GM23338 (cell line): ENCODE measurements around the gene FXN. TPM values are rescaled to one million over a fixed set of nuclear protein-coding genes. Genes with fewer than 3 reads are reported as not detected.

Experiments used
- ATAC-seq: fragments of 200-7000 bp; cut with Tn5 transposase; 3 replicates; pipeline ENCODE4 v1.9.1; 2020
- DNase-seq: peaks from one replicate; pipeline ENCODE4 v3.0.0-alpha.2; 2015; ENCODE audit warnings: low spot score
- H2AFZ ChIP-seq: fragments of 200-600 bp; sonication (generic); 2 replicates; pipeline ENCODE4 v1.8.0; 2016; ENCODE audit warnings: antibody characterized with exemption, mild to moderate bottlenecking, moderate library complexity
- H3F3A ChIP-seq: fragments of 200-600 bp; sonication (generic); replicated peaks from 2 replicates; pipeline ENCODE4 v1.8.0; 2017; ENCODE audit warnings: antibody characterized with exemption, mixed run types, low read depth
- H3K27ac ChIP-seq: fragments of 200-600 bp; sonication (generic); 2 replicates; pipeline ENCODE4 v1.6.1; 2016; ENCODE audit warnings: low read depth
- H3K27me3 ChIP-seq: fragments of 200-600 bp; sonication (generic); 2 replicates; pipeline ENCODE4 v1.8.0; 2016; ENCODE audit warnings: mild to moderate bottlenecking, mixed run types, moderate library complexity; ENCODE audit not compliant: insufficient read depth
- H3K36me3 ChIP-seq: fragments of 200-600 bp; sonication (generic); 2 replicates; pipeline ENCODE4 v1.8.0; 2016; ENCODE audit warnings: mild to moderate bottlenecking; ENCODE audit not compliant: insufficient read depth
- H3K4me1 ChIP-seq: fragments of 200-600 bp; sonication (generic); 2 replicates; pipeline ENCODE4 v1.8.0; 2016; ENCODE audit warnings: mild to moderate bottlenecking, moderate library complexity; ENCODE audit not compliant: insufficient read depth
- H3K4me2 ChIP-seq: fragments of 200-600 bp; sonication (generic); 2 replicates; pipeline ENCODE4 v1.7.1; 2017; ENCODE audit warnings: mixed run types
- H3K4me3 ChIP-seq: fragments of 200-600 bp; sonication (generic); 2 replicates; pipeline ENCODE4 v1.6.1; 2016; ENCODE audit warnings: mixed run types
- H3K79me2 ChIP-seq: fragments of 200-600 bp; sonication (generic); replicated peaks from 2 replicates; pipeline ENCODE4 v1.8.0; 2017; ENCODE audit warnings: mild to moderate bottlenecking; ENCODE audit not compliant: insufficient read depth
- H3K9me2 ChIP-seq: fragments of 200-600 bp; sonication (generic); 2 replicates; pipeline ENCODE4 v1.8.0; 2017; ENCODE audit not compliant: insufficient read depth
- H4K20me1 ChIP-seq: fragments of 200-600 bp; sonication (generic); replicated peaks from 2 replicates; pipeline ENCODE4 v1.8.0; 2017; ENCODE audit warnings: mild to moderate bottlenecking; ENCODE audit not compliant: insufficient read depth
- H3K27ac Mint-ChIP-seq: 2 replicates; pipeline ENCODE4 v1.8.0; 2020; ENCODE audit warnings: inconsistent platforms, mild to moderate bottlenecking, moderate library complexity, mixed read lengths
- H3K27me3 Mint-ChIP-seq: 3 replicates; pipeline ENCODE4 v1.8.0; 2022; ENCODE audit warnings: low read depth, mild to moderate bottlenecking, moderate library complexity, mixed read lengths, inconsistent platforms; ENCODE audit not compliant: insufficient read depth, poor library complexity
- H3K36me3 Mint-ChIP-seq: 3 replicates; pipeline ENCODE4 v1.8.0; 2021; ENCODE audit warnings: low read depth, mild to moderate bottlenecking, inconsistent platforms, moderate library complexity, mixed read lengths
- H3K4me1 Mint-ChIP-seq: 3 replicates; pipeline ENCODE4 v1.8.0; 2020; ENCODE audit warnings: mild to moderate bottlenecking, inconsistent platforms, mixed read lengths
- H3K4me3 Mint-ChIP-seq: 3 replicates; pipeline ENCODE4 v1.8.0; 2021; ENCODE audit warnings: moderate library complexity, mild to moderate bottlenecking, inconsistent platforms, mixed read lengths
- H3K9me3 Mint-ChIP-seq: 3 replicates; pipeline ENCODE4 v1.8.0; 2020; ENCODE audit warnings: moderate library complexity, mild to moderate bottlenecking, inconsistent platforms, mixed read lengths
- CREB1 ChIP-seq: fragments of 250-450 bp; sonication (Bioruptor Pico); IDR thresholded peaks from 2 replicates; pipeline ENCODE4 v1.5.0; 2020; ENCODE audit warnings: low read depth, mild to moderate bottlenecking, moderate library complexity
- EZH2 ChIP-seq: fragments of 200-600 bp; sonication (generic); IDR thresholded peaks from one replicate; pipeline ENCODE4 v1.8.0; 2017; ENCODE audit warnings: antibody characterized with exemption, mild to moderate bottlenecking, low read depth; ENCODE audit not compliant: unreplicated experiment
- EZH2phosphoT487 ChIP-seq: fragments of 200-600 bp; sonication (generic); IDR thresholded peaks from one replicate; pipeline ENCODE4 v1.8.1; 2018; ENCODE audit warnings: antibody characterized with exemption; ENCODE audit not compliant: unreplicated experiment
- JUNB ChIP-seq: IDR thresholded peaks from one replicate; pipeline ENCODE4 v1.6.1; 2016; ENCODE audit warnings: antibody characterized with exemption; ENCODE audit not compliant: unreplicated experiment
- STAT1 ChIP-seq: IDR thresholded peaks from one replicate; pipeline ENCODE4 v1.6.1; 2016; ENCODE audit warnings: antibody characterized with exemption; ENCODE audit not compliant: unreplicated experiment
- ZNF114 ChIP-seq: fragments of 250-450 bp; sonication (Bioruptor Pico); IDR thresholded peaks from 2 replicates; pipeline ENCODE4 v1.5.0; 2020; ENCODE audit warnings: mild to moderate bottlenecking, moderate library complexity
- ZNF331 ChIP-seq: fragments of 250-450 bp; sonication (Bioruptor Pico); IDR thresholded peaks from 2 replicates; pipeline ENCODE4 v1.5.0; 2020; ENCODE audit warnings: low read depth, mild to moderate bottlenecking, moderate library complexity
- polyA plus RNA-seq: library from polyadenylated mRNA; unstranded; fragments of >200 nt; fragmentation: Nextera tagmentation; extraction: Ambion mirVana; gene quantifications from 2 replicates; pipeline ENCODE4 v1.2.1, GENCODE V29; 2016
- total RNA-seq: library from RNA; depleted of rRNA; stranded (reverse); fragments of >200 nt; shearing (Covaris generic); gene quantifications from 2 replicates; pipeline ENCODE4 v1.2.3, GENCODE V29; 2014
- TF ChIP-seq, protein P1 (sequence below): IDR thresholded peaks from 2 replicates; pipeline ENCODE4 v1.6.1; 2016; ENCODE audit warnings: antibody characterized with exemption
- TF ChIP-seq, protein P2 (sequence below): fragments of 250-450 bp; sonication (Bioruptor Pico); IDR thresholded peaks from 2 replicates; pipeline ENCODE4 v1.5.0; 2020; ENCODE audit warnings: mild to moderate bottlenecking, moderate library complexity
- TF ChIP-seq, protein P3 (sequence below): IDR thresholded peaks from one replicate; pipeline ENCODE4 v1.6.1; 2018; ENCODE audit warnings: antibody characterized with exemption; ENCODE audit not compliant: unreplicated experiment
- TF ChIP-seq, protein P4 (sequence below), 2 experiments: fragments of 200-600 bp in 1 of 2; sonication (generic) in 1 of 2; conservative IDR thresholded peaks; 2 replicates each; pipeline versions ENCODE4 v1.5.1 to v1.6.1; 2016 to 2017; ENCODE audit warnings: antibody characterized with exemption in 2 of 2, low read depth in 2 of 2, mild to moderate bottlenecking in 2 of 2, moderate library complexity in 1 of 2

FXN gene
- total and polyA plus RNA-seq, 2 experiments from 2014 or later = 26.1 to 66.4 TPM

DNA sequence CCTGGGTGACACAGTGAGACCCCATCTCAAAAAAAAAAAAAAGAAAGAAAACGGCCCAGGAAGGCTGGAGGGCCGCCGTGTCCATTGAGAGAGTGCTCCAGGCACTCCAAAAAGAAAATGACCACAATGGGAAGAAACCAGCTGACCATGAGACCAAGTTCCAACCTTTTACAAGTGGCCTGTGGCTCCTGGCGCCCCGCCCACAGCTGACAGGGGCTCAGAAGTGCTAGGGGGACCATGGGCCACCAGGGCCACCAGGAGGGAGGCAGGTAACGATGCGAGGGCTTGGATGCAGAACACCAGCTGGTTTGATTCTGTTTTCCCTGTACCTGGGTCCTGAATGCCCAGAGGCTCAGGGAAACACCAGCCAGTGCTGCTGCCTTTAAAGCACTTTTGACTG is 34.6 kb downstream of the FXN start (continued):
- TF ChIP-seq, protein P1, sequence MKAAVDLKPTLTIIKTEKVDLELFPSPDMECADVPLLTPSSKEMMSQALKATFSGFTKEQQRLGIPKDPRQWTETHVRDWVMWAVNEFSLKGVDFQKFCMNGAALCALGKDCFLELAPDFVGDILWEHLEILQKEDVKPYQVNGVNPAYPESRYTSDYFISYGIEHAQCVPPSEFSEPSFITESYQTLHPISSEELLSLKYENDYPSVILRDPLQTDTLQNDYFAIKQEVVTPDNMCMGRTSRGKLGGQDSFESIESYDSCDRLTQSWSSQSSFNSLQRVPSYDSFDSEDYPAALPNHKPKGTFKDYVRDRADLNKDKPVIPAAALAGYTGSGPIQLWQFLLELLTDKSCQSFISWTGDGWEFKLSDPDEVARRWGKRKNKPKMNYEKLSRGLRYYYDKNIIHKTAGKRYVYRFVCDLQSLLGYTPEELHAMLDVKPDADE = no peak
- no peak for TF ChIP-seq ZNF114 (CRISPR knock-in tag)
- TF ChIP-seq, protein P2, sequence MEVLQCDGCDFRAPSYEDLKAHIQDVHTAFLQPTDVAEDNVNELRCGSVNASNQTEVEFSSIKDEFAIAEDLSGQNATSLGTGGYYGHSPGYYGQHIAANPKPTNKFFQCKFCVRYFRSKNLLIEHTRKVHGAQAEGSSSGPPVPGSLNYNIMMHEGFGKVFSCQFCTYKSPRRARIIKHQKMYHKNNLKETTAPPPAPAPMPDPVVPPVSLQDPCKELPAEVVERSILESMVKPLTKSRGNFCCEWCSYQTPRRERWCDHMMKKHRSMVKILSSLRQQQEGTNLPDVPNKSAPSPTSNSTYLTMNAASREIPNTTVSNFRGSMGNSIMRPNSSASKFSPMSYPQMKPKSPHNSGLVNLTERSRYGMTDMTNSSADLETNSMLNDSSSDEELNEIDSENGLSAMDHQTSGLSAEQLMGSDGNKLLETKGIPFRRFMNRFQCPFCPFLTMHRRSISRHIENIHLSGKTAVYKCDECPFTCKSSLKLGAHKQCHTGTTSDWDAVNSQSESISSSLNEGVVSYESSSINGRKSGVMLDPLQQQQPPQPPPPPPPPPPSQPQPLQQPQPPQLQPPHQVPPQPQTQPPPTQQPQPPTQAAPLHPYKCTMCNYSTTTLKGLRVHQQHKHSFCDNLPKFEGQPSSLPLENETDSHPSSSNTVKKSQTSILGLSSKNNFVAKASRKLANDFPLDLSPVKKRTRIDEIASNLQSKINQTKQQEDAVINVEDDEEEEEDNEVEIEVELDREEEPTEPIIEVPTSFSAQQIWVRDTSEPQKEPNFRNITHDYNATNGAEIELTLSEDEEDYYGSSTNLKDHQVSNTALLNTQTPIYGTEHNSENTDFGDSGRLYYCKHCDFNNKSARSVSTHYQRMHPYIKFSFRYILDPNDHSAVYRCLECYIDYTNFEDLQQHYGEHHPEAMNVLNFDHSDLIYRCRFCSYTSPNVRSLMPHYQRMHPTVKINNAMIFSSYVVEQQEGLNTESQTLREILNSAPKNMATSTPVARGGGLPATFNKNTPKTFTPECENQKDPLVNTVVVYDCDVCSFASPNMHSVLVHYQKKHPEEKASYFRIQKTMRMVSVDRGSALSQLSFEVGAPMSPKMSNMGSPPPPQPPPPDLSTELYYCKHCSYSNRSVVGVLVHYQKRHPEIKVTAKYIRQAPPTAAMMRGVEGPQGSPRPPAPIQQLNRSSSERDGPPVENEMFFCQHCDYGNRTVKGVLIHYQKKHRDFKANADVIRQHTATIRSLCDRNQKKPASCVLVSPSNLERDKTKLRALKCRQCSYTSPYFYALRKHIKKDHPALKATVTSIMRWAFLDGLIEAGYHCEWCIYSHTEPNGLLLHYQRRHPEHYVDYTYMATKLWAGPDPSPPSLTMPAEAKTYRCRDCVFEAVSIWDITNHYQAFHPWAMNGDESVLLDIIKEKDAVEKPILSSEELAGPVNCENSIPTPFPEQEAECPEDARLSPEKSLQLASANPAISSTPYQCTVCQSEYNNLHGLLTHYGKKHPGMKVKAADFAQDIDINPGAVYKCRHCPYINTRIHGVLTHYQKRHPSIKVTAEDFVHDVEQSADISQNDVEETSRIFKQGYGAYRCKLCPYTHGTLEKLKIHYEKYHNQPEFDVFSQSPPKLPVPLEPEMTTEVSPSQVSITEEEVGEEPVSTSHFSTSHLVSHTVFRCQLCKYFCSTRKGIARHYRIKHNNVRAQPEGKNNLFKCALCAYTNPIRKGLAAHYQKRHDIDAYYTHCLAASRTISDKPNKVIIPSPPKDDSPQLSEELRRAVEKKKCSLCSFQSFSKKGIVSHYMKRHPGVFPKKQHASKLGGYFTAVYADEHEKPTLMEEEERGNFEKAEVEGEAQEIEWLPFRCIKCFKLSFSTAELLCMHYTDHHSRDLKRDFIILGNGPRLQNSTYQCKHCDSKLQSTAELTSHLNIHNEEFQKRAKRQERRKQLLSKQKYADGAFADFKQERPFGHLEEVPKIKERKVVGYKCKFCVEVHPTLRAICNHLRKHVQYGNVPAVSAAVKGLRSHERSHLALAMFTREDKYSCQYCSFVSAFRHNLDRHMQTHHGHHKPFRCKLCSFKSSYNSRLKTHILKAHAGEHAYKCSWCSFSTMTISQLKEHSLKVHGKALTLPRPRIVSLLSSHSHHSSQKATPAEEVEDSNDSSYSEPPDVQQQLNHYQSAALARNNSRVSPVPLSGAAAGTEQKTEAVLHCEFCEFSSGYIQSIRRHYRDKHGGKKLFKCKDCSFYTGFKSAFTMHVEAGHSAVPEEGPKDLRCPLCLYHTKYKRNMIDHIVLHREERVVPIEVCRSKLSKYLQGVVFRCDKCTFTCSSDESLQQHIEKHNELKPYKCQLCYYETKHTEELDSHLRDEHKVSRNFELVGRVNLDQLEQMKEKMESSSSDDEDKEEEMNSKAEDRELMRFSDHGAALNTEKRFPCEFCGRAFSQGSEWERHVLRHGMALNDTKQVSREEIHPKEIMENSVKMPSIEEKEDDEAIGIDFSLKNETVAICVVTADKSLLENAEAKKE (CRISPR knock-in tag) = no peak

DNA sequence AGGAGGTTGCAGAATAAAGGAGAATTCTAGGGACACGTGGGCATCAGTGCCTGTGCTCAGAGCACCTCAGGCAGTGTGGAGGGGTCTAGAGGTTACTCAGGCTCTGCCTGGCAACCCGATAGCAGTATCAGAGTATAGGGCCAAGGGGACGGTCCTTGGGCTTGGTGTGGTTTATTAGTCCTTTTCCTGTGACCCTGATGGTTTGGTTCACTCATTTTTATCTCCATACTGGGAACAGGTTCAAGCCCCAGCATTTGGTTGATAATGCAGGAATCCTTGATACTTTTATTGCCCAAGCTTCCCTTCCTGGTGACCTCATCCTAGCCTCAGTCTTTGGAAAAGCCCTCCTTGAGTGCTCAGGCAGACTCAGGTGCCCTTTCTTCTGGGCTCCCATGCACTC is 35.5 kb downstream of the FXN start:
- H3F3A ChIP-seq = no peaks in the 10 kb centered on the region
- Mint-ChIP-seq H3K27me3 (peaks cover 2% of the 10 kb centered on the region), H3K9me3 (no peaks in the 10 kb centered on the region), H3K4me1 (peaks cover 6% of the 10 kb centered on the region), H3K27ac (no peak overlapping the region; the same call in 1 of the 2 replicates), H3K4me3 (no peak overlapping the region), H3K36me3 (peaks cover 27% of the 10 kb centered on the region)
- H3K79me2 ChIP-seq = no peaks in the 10 kb centered on the region
- ATAC-seq = no peak
- H3K4me2 ChIP-seq = no peak overlapping the region
- H4K20me1 ChIP-seq = no peaks in the 10 kb centered on the region; the same call in 1 of the 2 replicates
- no peak overlapping the region for H2AFZ ChIP-seq
- H3K27ac ChIP-seq = no peak overlapping the region
- no peaks in the 10 kb centered on the region for H3K9me2 ChIP-seq
- H3K4me1 ChIP-seq = peaks cover 6% of the 10 kb centered on the region
- no peak overlapping the region for H3K4me3 ChIP-seq
- H3K27me3 ChIP-seq = no peaks in the 10 kb centered on the region
- no peak for DNase-seq
- H3K36me3 ChIP-seq = no peaks in the 10 kb centered on the region; the same call in 1 of the 2 replicates
- no peak for TF ChIP-seq STAT1
- TF ChIP-seq EZH2 = no peak
- TF ChIP-seq EZH2phosphoT487 = no peak
- TF ChIP-seq, protein P3, sequence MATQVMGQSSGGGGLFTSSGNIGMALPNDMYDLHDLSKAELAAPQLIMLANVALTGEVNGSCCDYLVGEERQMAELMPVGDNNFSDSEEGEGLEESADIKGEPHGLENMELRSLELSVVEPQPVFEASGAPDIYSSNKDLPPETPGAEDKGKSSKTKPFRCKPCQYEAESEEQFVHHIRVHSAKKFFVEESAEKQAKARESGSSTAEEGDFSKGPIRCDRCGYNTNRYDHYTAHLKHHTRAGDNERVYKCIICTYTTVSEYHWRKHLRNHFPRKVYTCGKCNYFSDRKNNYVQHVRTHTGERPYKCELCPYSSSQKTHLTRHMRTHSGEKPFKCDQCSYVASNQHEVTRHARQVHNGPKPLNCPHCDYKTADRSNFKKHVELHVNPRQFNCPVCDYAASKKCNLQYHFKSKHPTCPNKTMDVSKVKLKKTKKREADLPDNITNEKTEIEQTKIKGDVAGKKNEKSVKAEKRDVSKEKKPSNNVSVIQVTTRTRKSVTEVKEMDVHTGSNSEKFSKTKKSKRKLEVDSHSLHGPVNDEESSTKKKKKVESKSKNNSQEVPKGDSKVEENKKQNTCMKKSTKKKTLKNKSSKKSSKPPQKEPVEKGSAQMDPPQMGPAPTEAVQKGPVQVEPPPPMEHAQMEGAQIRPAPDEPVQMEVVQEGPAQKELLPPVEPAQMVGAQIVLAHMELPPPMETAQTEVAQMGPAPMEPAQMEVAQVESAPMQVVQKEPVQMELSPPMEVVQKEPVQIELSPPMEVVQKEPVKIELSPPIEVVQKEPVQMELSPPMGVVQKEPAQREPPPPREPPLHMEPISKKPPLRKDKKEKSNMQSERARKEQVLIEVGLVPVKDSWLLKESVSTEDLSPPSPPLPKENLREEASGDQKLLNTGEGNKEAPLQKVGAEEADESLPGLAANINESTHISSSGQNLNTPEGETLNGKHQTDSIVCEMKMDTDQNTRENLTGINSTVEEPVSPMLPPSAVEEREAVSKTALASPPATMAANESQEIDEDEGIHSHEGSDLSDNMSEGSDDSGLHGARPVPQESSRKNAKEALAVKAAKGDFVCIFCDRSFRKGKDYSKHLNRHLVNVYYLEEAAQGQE = no peak
- no peak for TF ChIP-seq ZNF114 (CRISPR knock-in tag)
- TF ChIP-seq, protein P1 = no peak
- no peak for TF ChIP-seq CREB1 (CRISPR knock-in tag)
- TF ChIP-seq, protein P4, sequence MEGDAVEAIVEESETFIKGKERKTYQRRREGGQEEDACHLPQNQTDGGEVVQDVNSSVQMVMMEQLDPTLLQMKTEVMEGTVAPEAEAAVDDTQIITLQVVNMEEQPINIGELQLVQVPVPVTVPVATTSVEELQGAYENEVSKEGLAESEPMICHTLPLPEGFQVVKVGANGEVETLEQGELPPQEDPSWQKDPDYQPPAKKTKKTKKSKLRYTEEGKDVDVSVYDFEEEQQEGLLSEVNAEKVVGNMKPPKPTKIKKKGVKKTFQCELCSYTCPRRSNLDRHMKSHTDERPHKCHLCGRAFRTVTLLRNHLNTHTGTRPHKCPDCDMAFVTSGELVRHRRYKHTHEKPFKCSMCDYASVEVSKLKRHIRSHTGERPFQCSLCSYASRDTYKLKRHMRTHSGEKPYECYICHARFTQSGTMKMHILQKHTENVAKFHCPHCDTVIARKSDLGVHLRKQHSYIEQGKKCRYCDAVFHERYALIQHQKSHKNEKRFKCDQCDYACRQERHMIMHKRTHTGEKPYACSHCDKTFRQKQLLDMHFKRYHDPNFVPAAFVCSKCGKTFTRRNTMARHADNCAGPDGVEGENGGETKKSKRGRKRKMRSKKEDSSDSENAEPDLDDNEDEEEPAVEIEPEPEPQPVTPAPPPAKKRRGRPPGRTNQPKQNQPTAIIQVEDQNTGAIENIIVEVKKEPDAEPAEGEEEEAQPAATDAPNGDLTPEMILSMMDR (conservative IDR thresholded peaks at IDR 0.05; ENCODE audit: low read depth in 2 of 2) = no peak
- no peak for TF ChIP-seq JUNB
- TF ChIP-seq ZNF331 = no peak
